ENCODE measurements around the gene CLCA2. TPM values are rescaled to one million over a fixed set of nuclear protein-coding genes. Genes with fewer than 3 reads are reported as not detected.
A peak's percentile ranks its signal among the peaks of the same experiment; 100 is the strongest.

Gene CLCA2
- total RNA-seq, 1 experiment from 2014 or later: not detected

- H3K27ac ChIP-seq (ENCODE audit: low read depth, low read length, poor library complexity, severe bottlenecking): peak overlapping the region; percentile 51
- peaks cover 6% of the 10 kb centered on the region for H3K4me1 ChIP-seq (ENCODE audit: insufficient read depth, low read length, poor library complexity, severe bottlenecking)
- peak; percentile 4 for DNase-seq (ENCODE audit: low spot score)
- no peaks in the 10 kb centered on the region for H3K9me3 ChIP-seq (ENCODE audit: low read depth, low read length, poor library complexity, severe bottlenecking)
- intact Hi-C loops (cut with micrococcal nuclease; ENCODE audit: unreplicated experiment): no loop called here
- ChIA-PET CTCF (no interaction called here), POLR2A (ENCODE audit: low non-redundant PET) (no interaction called here)
- no peak overlapping the region for H3K4me3 ChIP-seq (ENCODE audit: low read depth, low read length, poor library complexity, severe bottlenecking)
- BruUV-seq (replicated peaks): no TSS peak
- H3K36me3 ChIP-seq (ENCODE audit: insufficient read depth, low read length, poor library complexity, severe bottlenecking): no peaks in the 10 kb centered on the region
- TF ChIP-seq, protein P1, sequence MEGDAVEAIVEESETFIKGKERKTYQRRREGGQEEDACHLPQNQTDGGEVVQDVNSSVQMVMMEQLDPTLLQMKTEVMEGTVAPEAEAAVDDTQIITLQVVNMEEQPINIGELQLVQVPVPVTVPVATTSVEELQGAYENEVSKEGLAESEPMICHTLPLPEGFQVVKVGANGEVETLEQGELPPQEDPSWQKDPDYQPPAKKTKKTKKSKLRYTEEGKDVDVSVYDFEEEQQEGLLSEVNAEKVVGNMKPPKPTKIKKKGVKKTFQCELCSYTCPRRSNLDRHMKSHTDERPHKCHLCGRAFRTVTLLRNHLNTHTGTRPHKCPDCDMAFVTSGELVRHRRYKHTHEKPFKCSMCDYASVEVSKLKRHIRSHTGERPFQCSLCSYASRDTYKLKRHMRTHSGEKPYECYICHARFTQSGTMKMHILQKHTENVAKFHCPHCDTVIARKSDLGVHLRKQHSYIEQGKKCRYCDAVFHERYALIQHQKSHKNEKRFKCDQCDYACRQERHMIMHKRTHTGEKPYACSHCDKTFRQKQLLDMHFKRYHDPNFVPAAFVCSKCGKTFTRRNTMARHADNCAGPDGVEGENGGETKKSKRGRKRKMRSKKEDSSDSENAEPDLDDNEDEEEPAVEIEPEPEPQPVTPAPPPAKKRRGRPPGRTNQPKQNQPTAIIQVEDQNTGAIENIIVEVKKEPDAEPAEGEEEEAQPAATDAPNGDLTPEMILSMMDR (conservative IDR thresholded peaks at IDR 0.05; ENCODE audit: low read depth, low read length): no peak
- no peaks in the 10 kb centered on the region for H3K27me3 ChIP-seq (replicated peaks; ENCODE audit: insufficient read depth, low read depth, low read length, poor library complexity)
Measured at GRCh38 chr1:86429122-86429725, 5.3 kb downstream of the CLCA2 start.

GRCh38 chr1:86429835-86430234, 5.9 kb downstream of the CLCA2 start:
- Histone ChIP-seq H3K4me3 (ENCODE audit: low read depth, low read length, poor library complexity, severe bottlenecking) (no peak overlapping the region), H3K4me1 (ENCODE audit: insufficient read depth, low read length, poor library complexity, severe bottlenecking) (peaks cover 6% of the 10 kb centered on the region), H3K27me3 (replicated peaks; ENCODE audit: insufficient read depth, low read depth, low read length, poor library complexity) (no peaks in the 10 kb centered on the region), H3K36me3 (ENCODE audit: insufficient read depth, low read length, poor library complexity, severe bottlenecking) (no peaks in the 10 kb centered on the region), H3K27ac (ENCODE audit: low read depth, low read length, poor library complexity, severe bottlenecking) (peak overlapping the region; percentile 51), H3K9me3 (ENCODE audit: low read depth, low read length, poor library complexity, severe bottlenecking) (no peaks in the 10 kb centered on the region)
- TF ChIP-seq, protein P1 (conservative IDR thresholded peaks at IDR 0.05; ENCODE audit: low read depth, low read length): no peak
- no peak for TF ChIP-seq EZH2 (IDR thresholded peaks at IDR 0.05; ENCODE audit: borderline replicate concordance, low read depth, low read length, poor library complexity, severe bottlenecking)
- peak; percentile 82 for DNase-seq (ENCODE audit: low spot score)
- POLR2A ChIA-PET (ENCODE audit: low non-redundant PET): interaction anchor here (0.6 kb wide), 1 partner anchor 364 kb away, joined by 3 read pairs; no protein-coding TSS in a partner anchor
- BruUV-seq (replicated peaks): no TSS peak
- intact Hi-C loops (cut with micrococcal nuclease; ENCODE audit: unreplicated experiment): no loop called here
- CTCF ChIA-PET: no interaction called here

DNA sequence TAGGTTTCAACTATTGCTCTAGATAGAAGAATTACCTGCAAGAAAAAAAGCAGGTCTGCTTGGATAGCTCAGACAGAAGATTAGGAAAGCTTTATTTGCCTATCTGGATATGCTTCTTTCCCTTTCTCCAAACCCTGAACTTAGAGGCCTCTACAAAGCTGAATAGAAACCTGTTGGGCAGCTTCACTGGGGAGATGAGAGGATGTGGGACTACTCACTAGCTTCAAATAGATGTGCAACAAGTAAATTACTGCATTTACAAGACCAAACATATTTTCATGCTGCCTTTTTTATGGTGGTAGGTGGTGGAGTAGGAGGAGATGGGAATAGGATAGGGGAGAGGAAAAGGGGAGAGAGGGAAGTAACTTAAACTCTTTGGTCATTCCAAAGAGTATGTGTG, 6.4 kb downstream of the CLCA2 start:
- Histone ChIP-seq H3K27ac (ENCODE audit: low read depth, low read length, poor library complexity, severe bottlenecking) (peak overlapping the region; percentile 51), H3K27me3 (replicated peaks; ENCODE audit: insufficient read depth, low read depth, low read length, poor library complexity) (no peaks in the 10 kb centered on the region), H3K36me3 (ENCODE audit: insufficient read depth, low read length, poor library complexity, severe bottlenecking) (no peaks in the 10 kb centered on the region), H3K9me3 (ENCODE audit: low read depth, low read length, poor library complexity, severe bottlenecking) (no peaks in the 10 kb centered on the region), H3K4me3 (ENCODE audit: low read depth, low read length, poor library complexity, severe bottlenecking) (no peak overlapping the region), H3K4me1 (ENCODE audit: insufficient read depth, low read length, poor library complexity, severe bottlenecking) (peaks cover 6% of the 10 kb centered on the region)
- DNase-seq (ENCODE audit: low spot score): peak; percentile 5
- TF ChIP-seq, protein P1 (conservative IDR thresholded peaks at IDR 0.05; ENCODE audit: low read depth, low read length): no peak
- TF ChIP-seq EZH2 (IDR thresholded peaks at IDR 0.05; ENCODE audit: borderline replicate concordance, low read depth, low read length, poor library complexity, severe bottlenecking): no peak
- ChIA-PET CTCF (no interaction called here), POLR2A (ENCODE audit: low non-redundant PET) (interaction anchor here (0.6 kb wide), 1 partner anchor 365 kb away, joined by 3 read pairs; no protein-coding TSS in a partner anchor)
- no TSS peak for BruUV-seq (replicated peaks)
- intact Hi-C loops (cut with micrococcal nuclease; ENCODE audit: unreplicated experiment): no loop called here

Measured in A673 (cell line).